Testis (tissue), 2 donors: ENCODE data around the gene SLC16A3.

Experiments used
- POLR2A ChIP-seq: fragments of 450-650 bp; IDR thresholded peaks from one replicate; pipeline ENCODE4 v1.6.1; 2017; ENCODE audit warnings: antibody characterized with exemption, mild to moderate bottlenecking, moderate library complexity
- TF ChIP-seq, protein P1 (sequence below), 3 experiments: fragments of 450-650 bp in 2 of 3; fragments of 200-600 bp in 1 of 3; sonication (generic) in 1 of 3; IDR thresholded peaks; one replicate each; pipeline ENCODE4 v1.5.1; 2016 to 2019; ENCODE audit warnings: antibody characterized with exemption in 3 of 3, mild to moderate bottlenecking in 2 of 3, moderate library complexity in 1 of 3

DNA sequence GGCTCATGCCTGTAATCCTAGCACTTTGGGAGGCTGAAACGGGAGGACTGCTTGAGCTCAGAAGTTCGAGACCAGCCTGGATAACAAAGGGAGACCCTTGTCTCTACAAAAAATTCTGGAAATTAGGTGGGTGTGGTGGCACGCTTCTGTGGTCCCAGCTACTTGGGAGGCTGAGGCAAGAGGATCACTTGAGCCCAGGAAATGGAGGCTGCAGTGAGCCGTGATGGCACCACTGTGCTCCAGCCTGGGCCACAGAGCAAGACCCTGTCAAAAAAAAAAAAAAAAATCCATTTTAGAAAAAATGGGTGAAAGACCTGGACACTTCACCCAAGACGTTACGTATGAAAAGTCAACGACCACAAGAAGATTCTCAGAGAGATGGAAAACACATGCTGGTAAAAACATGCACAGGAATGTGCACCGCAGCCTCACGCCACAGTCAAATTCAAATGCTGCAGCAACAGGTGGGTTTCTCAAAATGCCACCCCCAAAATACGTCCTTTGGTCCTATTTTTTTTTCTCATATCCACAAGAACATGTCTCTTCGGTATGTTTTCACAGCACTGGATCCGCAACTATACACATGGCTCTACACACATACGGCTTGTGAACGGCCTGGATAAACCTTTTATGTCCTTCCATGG lies 27.5 kb downstream of the SLC16A3 start:
- TF ChIP-seq, protein P1, sequence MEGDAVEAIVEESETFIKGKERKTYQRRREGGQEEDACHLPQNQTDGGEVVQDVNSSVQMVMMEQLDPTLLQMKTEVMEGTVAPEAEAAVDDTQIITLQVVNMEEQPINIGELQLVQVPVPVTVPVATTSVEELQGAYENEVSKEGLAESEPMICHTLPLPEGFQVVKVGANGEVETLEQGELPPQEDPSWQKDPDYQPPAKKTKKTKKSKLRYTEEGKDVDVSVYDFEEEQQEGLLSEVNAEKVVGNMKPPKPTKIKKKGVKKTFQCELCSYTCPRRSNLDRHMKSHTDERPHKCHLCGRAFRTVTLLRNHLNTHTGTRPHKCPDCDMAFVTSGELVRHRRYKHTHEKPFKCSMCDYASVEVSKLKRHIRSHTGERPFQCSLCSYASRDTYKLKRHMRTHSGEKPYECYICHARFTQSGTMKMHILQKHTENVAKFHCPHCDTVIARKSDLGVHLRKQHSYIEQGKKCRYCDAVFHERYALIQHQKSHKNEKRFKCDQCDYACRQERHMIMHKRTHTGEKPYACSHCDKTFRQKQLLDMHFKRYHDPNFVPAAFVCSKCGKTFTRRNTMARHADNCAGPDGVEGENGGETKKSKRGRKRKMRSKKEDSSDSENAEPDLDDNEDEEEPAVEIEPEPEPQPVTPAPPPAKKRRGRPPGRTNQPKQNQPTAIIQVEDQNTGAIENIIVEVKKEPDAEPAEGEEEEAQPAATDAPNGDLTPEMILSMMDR (IDR thresholded peaks at IDR 0.05), result no peak
- no peak for TF ChIP-seq POLR2A
